ENCODE measurements around the gene KHDC4. TPM values are rescaled to one million over a fixed set of nuclear protein-coding genes. Genes with fewer than 3 reads are reported as not detected.
"Not testable (repeated sequence)": the region's sequence is repeated elsewhere in the genome, so short reads cannot be mapped to it uniquely, and the experiment has no call there.

Gene KHDC4
- total RNA-seq, 4 donors from 2014 or later, result 28.8 to 139 (median 64.2) TPM

GRCh38 chr1:155899683-155900082 lies 34.5 kb downstream of the KHDC4 start:
- TF ChIP-seq CTCF (IDR thresholded peaks at IDR 0.05) (no peak), POLR2A (IDR thresholded peaks at IDR 0.05) (no peak)
- H3K36me3 ChIP-seq, result no peaks in the 10 kb centered on the region
- no peaks in the 10 kb centered on the region for H3K9me3 ChIP-seq
- DNase-seq, result no peak
- intact Hi-C loops (cut with DNase I; ENCODE audit: low total_unique reads), result no loop called here
- H3K27ac ChIP-seq, result no peak overlapping the region
- H3K27me3 ChIP-seq, result no peaks in the 10 kb centered on the region
- H3K4me3 ChIP-seq, result no peak overlapping the region
- no peaks in the 10 kb centered on the region for H3K4me1 ChIP-seq

GRCh38 chr1:155898888-155899287 lies 35.3 kb downstream of the KHDC4 start:
- no peaks in the 10 kb centered on the region for H3K27me3 ChIP-seq
- H3K4me1 ChIP-seq, result no peaks in the 10 kb centered on the region
- no peaks in the 10 kb centered on the region for H3K36me3 ChIP-seq
- no peak for TF ChIP-seq CTCF (IDR thresholded peaks at IDR 0.05)
- no peak for TF ChIP-seq POLR2A (IDR thresholded peaks at IDR 0.05)
- H3K9me3 ChIP-seq, result no peaks in the 10 kb centered on the region
- no peak overlapping the region for H3K27ac ChIP-seq
- DNase-seq, result no peak
- no peak overlapping the region for H3K4me3 ChIP-seq
- intact Hi-C loops (cut with DNase I; ENCODE audit: low total_unique reads), result no loop called here

GRCh38 chr1:155897746-155898145 lies 36.5 kb downstream of the KHDC4 start:
- Histone ChIP-seq H3K27ac (no peak overlapping the region), H3K4me3 (no peak overlapping the region), H3K27me3 (no peaks in the 10 kb centered on the region), H3K4me1 (peaks cover 0 to 8% of the 10 kb centered on the region in 2 donors), H3K9me3 (no peaks in the 10 kb centered on the region), H3K36me3 (no peaks in the 10 kb centered on the region)
- DNase-seq, result no peak
- no peak for TF ChIP-seq CTCF (IDR thresholded peaks at IDR 0.05)
- intact Hi-C loops (cut with DNase I; ENCODE audit: low total_unique reads), result no loop called here

GRCh38 chr1:155896476-155896875 lies 37.7 kb downstream of the KHDC4 start:
- H3K9me3 ChIP-seq; intact Hi-C loops (cut with DNase I; ENCODE audit: low total_unique reads); H3K36me3 ChIP-seq; H3K27me3 ChIP-seq; H3K4me1 ChIP-seq; DNase-seq; H3K27ac ChIP-seq; H3K4me3 ChIP-seq: not testable (repeated sequence)

GRCh38 chr1:155895617-155896016 lies 38.6 kb downstream of the KHDC4 start:
- DNase-seq; intact Hi-C loops (cut with DNase I; ENCODE audit: low total_unique reads); H3K4me3 ChIP-seq; H3K27me3 ChIP-seq; H3K36me3 ChIP-seq; H3K9me3 ChIP-seq; H3K27ac ChIP-seq; H3K4me1 ChIP-seq: not testable (repeated sequence)

- no peak overlapping the region for H3K4me3 ChIP-seq
- H3K4me1 ChIP-seq, result peaks cover 0 to 8% of the 10 kb centered on the region in 2 donors
- intact Hi-C loops (cut with DNase I; ENCODE audit: low total_unique reads), result no loop called here
- H3K27me3 ChIP-seq, result no peaks in the 10 kb centered on the region
- DNase-seq, result peak in 1 of 2 donors; percentile 40
- H3K9me3 ChIP-seq, result no peaks in the 10 kb centered on the region
- no peaks in the 10 kb centered on the region for H3K36me3 ChIP-seq
- peak overlapping the region; percentile 64 to 76 for H3K27ac ChIP-seq
- TF ChIP-seq CTCF (IDR thresholded peaks at IDR 0.05) (no peak), POLR2A (IDR thresholded peaks at IDR 0.05) (peak in 1 of 2 donors; percentile 19)
Observed at GRCh38 chr1:155893389-155894142, 40.6 kb downstream of the KHDC4 start.

All from uterus (tissue), 4 donors.